H9 (cell line): ENCODE data around the gene DBN1. TPM values are rescaled to one million over a fixed set of nuclear protein-coding genes. Genes with fewer than 3 reads are reported as not detected.

Experiments used
- DNase-seq: peaks from one replicate; pipeline ENCODE4 v3.0.0-alpha.2; 2017
- H2AFZ ChIP-seq: one replicate; pipeline ENCODE4 v1.6.1; 2013; ENCODE audit warnings: mild to moderate bottlenecking, low read length, control low read depth, moderate library complexity
- H2AK5ac ChIP-seq: 2 replicates; pipeline ENCODE4 v1.6.1; 2013; ENCODE audit warnings: low read length, control low read depth, mixed read lengths; ENCODE audit not compliant: insufficient read length
- H2BK120ac ChIP-seq: one replicate; pipeline ENCODE4 v1.6.1; 2013; ENCODE audit warnings: low read depth, mild to moderate bottlenecking, low read length, control low read depth, inconsistent platforms; ENCODE audit not compliant: poor library complexity, severe bottlenecking
- H2BK12ac ChIP-seq: 2 replicates; pipeline ENCODE4 v1.6.1; 2013; ENCODE audit warnings: low read length, control low read depth, mixed read lengths, low read depth; ENCODE audit not compliant: insufficient read length
- H2BK15ac ChIP-seq: 2 replicates; pipeline ENCODE4 v1.6.1; 2013; ENCODE audit warnings: low read depth, low read length, control low read depth
- H2BK20ac ChIP-seq: one replicate; pipeline ENCODE4 v1.6.1; 2013; ENCODE audit warnings: low read depth, mild to moderate bottlenecking, low read length, control low read depth, inconsistent platforms; ENCODE audit not compliant: poor library complexity, severe bottlenecking
- H2BK5ac ChIP-seq: 2 replicates; pipeline ENCODE4 v1.6.1; 2013; ENCODE audit warnings: low read length, control low read depth, mixed read lengths; ENCODE audit not compliant: insufficient read length
- H3K14ac ChIP-seq: 2 replicates; pipeline ENCODE4 v1.6.1; 2013; ENCODE audit warnings: low read length, control low read depth; ENCODE audit not compliant: insufficient read depth
- H3K18ac ChIP-seq: 2 replicates; pipeline ENCODE4 v1.6.1; 2013; ENCODE audit warnings: low read depth, mild to moderate bottlenecking, mixed read lengths, low read length, control low read depth; ENCODE audit not compliant: insufficient read length
- H3K23ac ChIP-seq: 2 replicates; pipeline ENCODE4 v1.6.1; 2013; ENCODE audit warnings: low read length, control low read depth, mixed read lengths, low read depth; ENCODE audit not compliant: insufficient read length
- H3K23me2 ChIP-seq: 2 replicates; pipeline ENCODE4 v1.6.1; 2013; ENCODE audit warnings: low read depth, mild to moderate bottlenecking, mixed read lengths, low read length, control low read depth; ENCODE audit not compliant: insufficient read length, poor library complexity, severe bottlenecking
- H3K27ac ChIP-seq: 2 replicates; pipeline ENCODE4 v1.5.1; 2013; ENCODE audit warnings: low read length, control low read depth, mixed read lengths, low read depth; ENCODE audit not compliant: insufficient read length
- H3K27me3 ChIP-seq: 2 replicates; pipeline ENCODE4 v1.6.1; 2013; ENCODE audit warnings: low read length, control low read depth, inconsistent platforms; ENCODE audit not compliant: insufficient read depth
- H3K4ac ChIP-seq: 2 replicates; pipeline ENCODE4 v1.6.1; 2013; ENCODE audit warnings: low read depth, mild to moderate bottlenecking, control low read depth, inconsistent platforms, low read length, moderate library complexity
- H3K4me1 ChIP-seq: 2 replicates; pipeline ENCODE4 v1.6.1; 2013; ENCODE audit warnings: low read length, control low read depth, inconsistent platforms; ENCODE audit not compliant: insufficient read depth
- H3K4me2 ChIP-seq: 2 replicates; pipeline ENCODE4 v1.6.1; 2013; ENCODE audit warnings: low read length, control low read depth, mixed read lengths; ENCODE audit not compliant: insufficient read length, insufficient read depth
- H3K56ac ChIP-seq: 2 replicates; pipeline ENCODE4 v1.6.1; 2013; ENCODE audit warnings: low read depth, mild to moderate bottlenecking, mixed read lengths, low read length, control low read depth; ENCODE audit not compliant: insufficient read length
- H3K79me1 ChIP-seq: 2 replicates; pipeline ENCODE4 v1.6.1; 2013; ENCODE audit warnings: low read depth, mild to moderate bottlenecking, moderate library complexity, low read length, control low read depth, inconsistent platforms; ENCODE audit not compliant: insufficient read depth, poor library complexity, severe bottlenecking
- H3K79me2 ChIP-seq: 2 replicates; pipeline ENCODE4 v1.6.1; 2013; ENCODE audit warnings: low read length, control low read depth, inconsistent platforms; ENCODE audit not compliant: insufficient read depth
- H3K9ac ChIP-seq: 2 replicates; pipeline ENCODE4 v1.6.1; 2013; ENCODE audit warnings: low read length, control low read depth, mixed read lengths; ENCODE audit not compliant: insufficient read length; ENCODE audit errors: extremely low read depth
- H3K9me3 ChIP-seq: one replicate; pipeline ENCODE4 v1.6.1; 2013; ENCODE audit warnings: low read depth, low read length, inconsistent platforms; ENCODE audit not compliant: control insufficient read depth
- H3T11ph ChIP-seq: one replicate; pipeline ENCODE4 v1.6.1; 2013; ENCODE audit warnings: mild to moderate bottlenecking, low read length, control low read depth, inconsistent platforms
- H4K20me1 ChIP-seq: one replicate; pipeline ENCODE4 v1.6.1; 2013; ENCODE audit not compliant: control insufficient read depth, insufficient read length, insufficient read depth
- H4K5ac ChIP-seq: 2 replicates; pipeline ENCODE4 v1.6.1; 2013; ENCODE audit warnings: low read depth, mild to moderate bottlenecking, mixed read lengths, low read length, control low read depth; ENCODE audit not compliant: insufficient read length
- H4K8ac ChIP-seq: replicated peaks from 2 replicates; pipeline ENCODE4 v1.6.1; 2013; ENCODE audit warnings: low read length, control low read depth, mixed read lengths, low read depth; ENCODE audit not compliant: insufficient read length
- H4K91ac ChIP-seq: 2 replicates; pipeline ENCODE4 v1.6.1; 2013; ENCODE audit warnings: low read depth, mild to moderate bottlenecking, moderate library complexity, mixed read lengths, low read length, control low read depth; ENCODE audit not compliant: insufficient read length
- H3K27ac Mint-ChIP-seq, 3 experiments: 2 replicates in 2 of 3; 3 replicates in 1 of 3; pipeline ENCODE4 v1.8.0; 2020 to 2021; ENCODE audit warnings: mixed read lengths in 3 of 3, mild to moderate bottlenecking in 1 of 3, moderate library complexity in 1 of 3
- H3K27me3 Mint-ChIP-seq: 2 replicates; pipeline ENCODE4 v1.8.0; 2021; ENCODE audit warnings: low read depth, mild to moderate bottlenecking, moderate library complexity, mixed read lengths
- H3K36me3 Mint-ChIP-seq, 3 experiments: 2 replicates in 2 of 3; 3 replicates in 1 of 3; pipeline ENCODE4 v1.8.0; 2020 to 2021; ENCODE audit warnings: low read depth in 3 of 3, mixed read lengths in 3 of 3; ENCODE audit not compliant: insufficient read depth in 1 of 3
- H3K4me1 Mint-ChIP-seq, 2 experiments: 2 replicates each; pipeline ENCODE4 v1.8.0; 2020; ENCODE audit warnings: mixed read lengths in 2 of 2
- H3K4me3 Mint-ChIP-seq, 2 experiments: 2 replicates in 1 of 2; 3 replicates in 1 of 2; pipeline ENCODE4 v1.8.0; 2020 to 2021; ENCODE audit warnings: mild to moderate bottlenecking in 2 of 2, mixed read lengths in 2 of 2, moderate library complexity in 1 of 2
- H3K9me3 Mint-ChIP-seq, 2 experiments: 2 replicates in 1 of 2; 3 replicates in 1 of 2; pipeline ENCODE4 v1.8.0; 2020; ENCODE audit warnings: mild to moderate bottlenecking in 2 of 2, mixed read lengths in 2 of 2, moderate library complexity in 1 of 2
- CTCF ChIP-seq: fragments of 200-600 bp; sonication (generic); conservative IDR thresholded peaks from 3 replicates; pipeline ENCODE4 v1.8.0; 2021; ENCODE audit warnings: antibody characterized with exemption, mild to moderate bottlenecking
- WGBS: extraction: QIAGEN DNeasy Blood & Tissue Kit; methylation state at CpG from one replicate; pipeline ENCODE4 v1.1.7; 2013; ENCODE audit warnings: missing lambda C conversion rate, low lambda C conversion rate, mixed read lengths; ENCODE audit not compliant: insufficient read length; ENCODE audit errors: extremely low coverage; 5-methylcytosine and 5-hydroxymethylcytosine counted together
- total RNA-seq: library from RNA; stranded (reverse); gene quantifications from 2 replicates; pipeline ENCODE4 v1.2.1, GENCODE V29; 2021

The DBN1 gene
- total RNA-seq, 1 experiment from 2014 or later = 340 TPM

- Histone ChIP-seq H2AK5ac (no peak overlapping the region), H3K9me3 (no peaks in the 10 kb centered on the region), H2BK20ac (no peak overlapping the region), H4K5ac (no peak overlapping the region), H2BK5ac (no peak overlapping the region), H3K9ac (no peak overlapping the region), H3K27ac (no peak overlapping the region), H3K23me2 (no peaks in the 10 kb centered on the region), H3K79me1 (no peaks in the 10 kb centered on the region), H3K18ac (no peak overlapping the region), H3K4me1 (no peaks in the 10 kb centered on the region; the same call in 1 of the 2 replicates), H3K79me2 (no peaks in the 10 kb centered on the region), H3K14ac (no peak overlapping the region), H2BK15ac (no peak overlapping the region), H3K27me3 (no peaks in the 10 kb centered on the region), H3T11ph (no peak overlapping the region), H2BK120ac (no peak overlapping the region), H2BK12ac (no peak overlapping the region), H3K4me2 (no peak overlapping the region), H2AFZ (no peak overlapping the region), H3K4ac (no peak overlapping the region), H4K20me1 (no peaks in the 10 kb centered on the region), H3K56ac (no peak overlapping the region), H3K23ac (no peak overlapping the region), H4K8ac (no peak overlapping the region), H4K91ac (no peak overlapping the region)
- peaks cover 20 to 25% of the 10 kb centered on the region in 2 experiments for H3K4me1 Mint-ChIP-seq
- H3K4me3 Mint-ChIP-seq = no peak overlapping the region
- H3K9me3 Mint-ChIP-seq = no peaks in the 10 kb centered on the region
- no peak for DNase-seq
- WGBS = no CpG with 5 or more reads among the region's 9 CpGs
- no peak overlapping the region; a peak in 1 of 7 replicates for H3K27ac Mint-ChIP-seq
- H3K27me3 Mint-ChIP-seq = no peaks in the 10 kb centered on the region; the same call in 1 of the 2 replicates
- peaks cover 15 to 40% (median 28%) of the 10 kb centered on the region in 3 experiments for H3K36me3 Mint-ChIP-seq
- TF ChIP-seq CTCF = peak; percentile 48; the same call in 2 of the 3 replicates
Measured at GRCh38 chr5:177507165-177507564, 33.7 kb upstream of the DBN1 start.
